Activated naive CD4-positive, alpha-beta T cell treated with anti-CD3 and anti-CD28 coated beads, Interleukin-2, amount 50 U/mL, for 16 hours (primary cell): ENCODE data around the gene CNTNAP5.

Experiments
- DNase-seq: peaks from one replicate; pipeline ENCODE4 v3.0.0-alpha.2; 2020

The CNTNAP5 gene

GRCh38 chr2:124571836-124572235 is 546.7 kb downstream of the CNTNAP5 start:
- no peak for DNase-seq

- DNase-seq = no peak
Observed at GRCh38 chr2:124572934-124573634, 548.0 kb downstream of the CNTNAP5 start.

- no peak for DNase-seq
Observed at GRCh38 chr2:124575497-124575896, 550.4 kb downstream of the CNTNAP5 start.

- DNase-seq = no peak
Observed at GRCh38 chr2:124580263-124580662, 555.2 kb downstream of the CNTNAP5 start.

DNA sequence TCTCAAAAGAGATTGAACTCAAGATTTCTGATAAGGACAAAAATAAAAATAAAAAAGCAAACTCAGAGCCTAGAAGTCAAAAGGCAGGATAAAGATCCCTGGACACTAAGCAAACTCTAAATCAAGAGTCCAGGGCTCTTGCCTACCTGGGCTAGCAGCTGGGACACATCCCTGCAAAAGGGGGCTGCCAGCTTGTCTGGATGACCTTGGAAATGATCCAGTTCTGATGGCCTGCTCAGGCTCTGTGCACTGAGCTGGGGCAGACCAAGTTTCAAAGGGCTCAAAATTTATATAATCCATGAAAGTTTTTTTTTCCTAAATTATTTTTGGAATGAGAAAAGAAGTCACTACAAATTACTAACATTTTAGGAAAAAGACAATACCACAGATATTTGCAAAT is 557.3 kb downstream of the CNTNAP5 start:
- no peak for DNase-seq

- DNase-seq = no peak
Observed at GRCh38 chr2:124584615-124585014, 559.5 kb downstream of the CNTNAP5 start.

DNA sequence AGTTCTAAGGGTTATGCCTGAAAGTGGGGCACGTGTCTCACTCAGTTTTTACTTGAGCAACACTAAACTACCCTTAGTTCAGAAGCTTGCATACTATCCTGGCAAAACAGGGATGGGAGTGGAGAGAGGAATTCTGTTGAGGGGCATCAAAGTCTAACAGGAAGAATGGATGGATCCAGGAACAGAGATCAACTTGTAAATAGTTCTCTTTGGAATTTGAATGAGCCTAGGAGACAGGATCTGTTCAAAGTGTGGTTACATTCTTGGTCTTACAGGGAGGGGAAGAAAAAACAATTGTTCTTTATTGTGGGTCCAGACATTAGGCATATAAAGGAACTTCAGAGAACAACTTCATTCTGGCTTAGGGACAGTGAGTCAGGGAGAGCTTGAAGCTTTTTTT is 560.2 kb downstream of the CNTNAP5 start:
- DNase-seq = no peak

GRCh38 chr2:124586210-124586609 is 561.1 kb downstream of the CNTNAP5 start:
- no peak for DNase-seq

- DNase-seq = no peak
Observed at GRCh38 chr2:124586835-124587234, 561.7 kb downstream of the CNTNAP5 start.

DNA sequence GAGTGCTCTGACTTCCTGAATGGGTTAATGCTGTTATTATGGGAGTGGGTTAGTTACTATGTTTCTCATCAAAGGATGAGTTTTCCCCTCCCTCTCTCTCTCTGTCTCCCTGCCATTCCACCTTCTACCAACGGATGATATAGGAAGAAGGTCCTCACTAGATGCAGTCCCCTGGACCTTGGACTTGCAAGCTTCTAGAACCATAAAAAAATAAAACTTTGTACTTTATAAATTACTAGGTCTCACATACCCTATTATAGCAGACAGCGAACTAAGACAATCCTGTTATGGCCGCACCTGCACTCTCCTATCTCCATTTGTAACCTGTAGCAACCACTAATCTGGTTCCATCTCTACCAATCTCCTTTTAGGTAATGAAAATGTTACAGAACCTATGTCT is 564.9 kb downstream of the CNTNAP5 start:
- no peak for DNase-seq

DNA sequence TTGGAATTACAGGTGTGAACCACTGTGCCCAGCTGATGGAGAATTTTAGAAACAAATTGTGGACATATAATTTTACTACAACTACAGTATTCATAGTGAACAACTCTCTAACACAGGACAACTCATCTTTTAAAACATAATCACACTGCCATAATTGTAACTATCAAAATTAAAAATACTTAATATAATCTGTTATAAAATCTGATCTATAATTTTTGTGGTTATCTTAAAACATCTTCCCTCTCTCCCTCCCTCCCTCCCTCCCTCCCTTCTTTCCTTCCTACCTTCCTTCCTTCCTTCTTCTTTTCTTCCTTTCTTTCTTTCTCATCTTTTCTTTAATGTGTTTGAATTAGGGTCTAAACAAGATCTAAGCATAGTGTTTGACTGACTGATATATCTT is 577.7 kb downstream of the CNTNAP5 start:
- DNase-seq = no peak

GRCh38 chr2:124604940-124605339 is 579.9 kb downstream of the CNTNAP5 start:
- no peak for DNase-seq

DNA sequence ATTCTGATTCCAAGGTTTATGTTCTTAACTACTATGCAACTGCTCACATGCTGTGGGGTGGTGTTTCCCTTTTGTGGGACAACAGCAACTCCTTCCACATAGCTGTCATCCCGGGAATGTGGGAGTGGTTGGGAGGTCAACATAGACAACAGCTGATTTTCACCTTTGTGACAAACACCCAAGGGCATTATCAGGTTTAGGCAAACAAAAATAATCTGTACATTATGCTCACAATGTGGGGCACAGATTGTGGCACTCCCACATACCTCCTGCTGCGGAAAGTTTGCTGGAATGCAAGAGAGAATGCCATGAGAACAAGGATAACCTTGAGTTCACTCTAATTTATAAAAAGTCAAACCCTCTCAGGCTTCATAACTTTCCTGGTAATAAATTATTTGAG is 582.6 kb downstream of the CNTNAP5 start:
- no peak for DNase-seq

DNA sequence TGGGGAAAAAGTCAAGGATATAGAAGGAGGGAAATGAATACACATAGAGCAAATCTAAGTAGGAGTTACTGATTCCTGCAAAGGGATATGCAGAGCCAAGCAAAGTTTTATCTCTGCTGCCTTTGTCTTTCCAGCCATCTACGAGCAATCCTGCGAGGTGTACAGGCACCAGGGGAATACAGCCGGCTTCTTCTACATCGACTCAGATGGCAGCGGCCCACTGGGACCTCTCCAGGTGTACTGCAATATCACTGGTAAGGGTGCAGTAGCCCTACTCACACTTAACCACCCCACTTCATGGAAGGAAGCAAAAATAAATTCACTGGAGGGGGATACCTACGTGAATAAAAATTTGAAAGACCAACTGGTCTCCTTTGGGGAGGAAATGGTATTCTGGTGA is 584.6 kb downstream of the CNTNAP5 start:
- DNase-seq = no peak

- no peak for DNase-seq
Observed at GRCh38 chr2:124610141-124610540, 585.1 kb downstream of the CNTNAP5 start.

DNA sequence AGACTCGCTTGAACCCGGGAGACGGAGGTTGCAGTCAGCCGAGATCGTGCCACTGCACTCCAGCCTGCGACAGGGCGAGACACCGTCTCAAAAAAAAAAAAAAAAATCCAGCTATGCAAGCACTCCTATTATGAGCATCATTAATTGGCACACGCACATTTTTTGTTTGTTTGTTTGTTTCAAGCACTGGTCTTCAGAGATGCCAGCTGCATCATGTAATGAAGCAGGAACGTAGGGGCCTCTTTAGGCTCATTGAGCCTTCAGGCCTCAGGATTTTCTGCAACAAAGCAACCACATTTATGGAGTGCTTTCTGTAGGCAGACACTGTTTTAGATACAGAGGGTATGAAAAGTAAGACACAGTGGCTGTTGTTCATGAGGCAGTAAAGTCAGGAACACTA is 585.8 kb downstream of the CNTNAP5 start:
- DNase-seq = no peak

- no peak for DNase-seq
Observed at GRCh38 chr2:124623560-124623959, 598.5 kb downstream of the CNTNAP5 start.

- no peak for DNase-seq
Observed at GRCh38 chr2:124625561-124625960, 600.5 kb downstream of the CNTNAP5 start.

- no peak for DNase-seq
Observed at GRCh38 chr2:124626993-124627392, 601.9 kb downstream of the CNTNAP5 start.

DNA sequence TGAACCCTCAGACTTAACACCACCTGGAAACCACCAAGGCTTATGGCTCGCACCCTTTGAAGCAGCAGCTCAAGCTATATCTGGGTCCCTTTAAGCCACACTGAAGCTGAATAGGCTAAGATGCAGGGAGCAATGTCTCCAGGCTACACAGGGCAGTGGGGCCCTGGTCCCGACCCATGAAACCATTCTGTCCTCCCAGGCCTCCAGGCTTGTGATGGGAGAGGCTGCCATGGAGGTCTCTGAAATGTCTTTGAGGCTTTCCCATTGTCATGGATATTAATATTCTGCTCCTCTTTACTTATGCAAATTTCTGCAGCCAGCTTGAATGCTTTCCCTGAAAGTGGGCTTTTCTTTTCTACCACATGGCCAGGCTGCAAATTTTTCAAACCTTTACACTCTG is 608.7 kb downstream of the CNTNAP5 start:
- no peak for DNase-seq

GRCh38 chr2:124639524-124639923 is 614.4 kb downstream of the CNTNAP5 start:
- DNase-seq = no peak

DNA sequence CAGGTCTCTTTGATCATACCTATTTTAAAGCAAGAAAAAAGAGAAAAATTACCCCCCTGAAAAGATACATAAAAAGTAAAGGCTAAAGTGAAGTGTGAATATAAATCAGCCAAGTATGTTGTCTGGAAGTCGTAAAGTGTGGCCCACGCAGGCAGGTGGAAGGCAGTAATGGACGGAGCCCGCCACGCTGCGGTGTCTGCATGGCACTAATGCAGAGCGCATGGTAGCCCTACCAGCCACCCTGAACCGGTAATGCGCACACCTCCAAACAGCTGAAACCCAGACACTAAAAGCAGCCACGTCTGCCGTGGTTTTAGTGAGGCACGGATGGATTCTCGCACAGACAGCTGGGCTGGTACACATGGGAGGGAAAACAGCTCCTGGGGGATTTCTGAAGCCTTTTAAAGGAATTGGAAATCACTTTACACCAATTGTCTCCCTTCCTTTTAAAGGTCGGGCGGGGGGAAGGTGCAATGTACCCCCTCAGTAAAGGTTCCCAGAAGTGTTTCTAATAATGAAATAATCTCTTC is 615.2 kb downstream of the CNTNAP5 start:
- DNase-seq = no peak

- DNase-seq = no peak
Observed at GRCh38 chr2:124646166-124646815, 621.2 kb downstream of the CNTNAP5 start.

DNA sequence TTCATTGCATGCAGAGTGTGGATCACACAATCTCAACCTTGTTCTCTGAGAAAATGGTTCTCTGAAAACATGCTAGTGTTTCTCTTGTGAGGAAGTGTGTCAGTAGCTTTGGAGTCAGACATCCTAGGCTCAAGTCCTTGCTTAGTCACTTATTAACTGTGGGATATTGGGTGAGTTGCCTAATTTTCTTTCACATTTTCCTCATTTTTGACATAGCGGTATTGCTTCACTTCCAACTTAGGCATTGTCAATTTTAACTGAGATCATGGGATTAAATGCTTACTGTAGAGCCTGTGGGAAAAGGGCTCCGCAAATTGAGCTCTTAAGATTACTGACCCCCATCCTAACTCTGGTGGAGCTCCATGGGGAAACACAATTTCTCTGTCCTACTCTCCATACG is 622.2 kb downstream of the CNTNAP5 start:
- DNase-seq = no peak

DNA sequence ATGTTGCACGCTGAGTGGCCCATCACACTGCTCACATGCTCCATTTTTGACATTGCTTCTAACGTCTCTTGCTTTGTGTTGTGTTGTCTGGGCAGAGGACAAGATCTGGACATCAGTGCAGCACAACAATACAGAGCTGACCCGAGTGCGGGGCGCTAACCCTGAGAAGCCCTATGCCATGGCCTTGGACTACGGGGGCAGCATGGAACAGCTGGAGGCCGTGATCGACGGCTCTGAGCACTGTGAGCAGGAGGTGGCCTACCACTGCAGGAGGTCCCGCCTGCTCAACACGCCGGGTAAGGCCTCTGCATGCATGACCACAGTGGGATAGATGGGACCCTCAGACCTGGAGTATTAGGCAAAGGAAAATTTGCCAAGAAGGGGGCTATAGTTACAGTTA is 622.6 kb downstream of the CNTNAP5 start:
- DNase-seq = no peak
